ENCODE results near the gene TLCD3A.

The TLCD3A gene

DNA sequence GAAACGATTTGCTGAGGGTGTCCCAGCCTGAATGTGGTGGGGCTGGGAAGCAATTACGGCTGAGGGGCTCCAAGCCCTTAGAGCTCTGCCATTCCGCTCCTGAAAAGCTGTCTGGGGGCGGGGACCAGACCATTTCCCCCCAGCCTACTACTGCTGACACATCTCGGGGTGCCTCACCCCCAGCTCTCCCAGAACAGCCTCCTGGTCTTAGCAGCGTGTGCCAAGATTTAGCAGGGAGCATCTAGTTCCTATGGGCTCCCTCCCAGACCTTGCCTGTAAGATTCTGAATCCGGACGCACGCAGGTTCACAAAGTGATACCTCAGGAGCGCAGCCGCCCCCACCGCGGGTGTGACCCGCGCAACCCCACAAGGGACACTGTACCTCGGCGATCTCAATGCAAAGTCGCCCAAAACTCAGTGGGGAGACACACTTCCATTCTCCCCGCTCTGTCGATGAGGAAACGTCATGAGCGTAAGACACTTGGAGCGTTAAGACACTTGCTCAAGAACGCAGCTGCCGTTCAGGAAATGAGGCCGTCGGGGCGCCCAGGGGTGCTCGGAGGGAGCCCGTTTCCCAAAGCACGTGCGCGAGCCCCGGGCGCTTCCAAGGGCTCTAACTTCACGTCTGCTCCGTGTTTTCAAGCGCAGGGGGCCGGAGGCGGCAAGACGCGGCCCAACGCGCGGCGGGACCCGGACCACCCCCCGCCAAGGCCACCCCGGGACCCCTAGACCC lies 19.0 kb downstream of the TLCD3A start:
- TF ChIP-seq, protein P1, sequence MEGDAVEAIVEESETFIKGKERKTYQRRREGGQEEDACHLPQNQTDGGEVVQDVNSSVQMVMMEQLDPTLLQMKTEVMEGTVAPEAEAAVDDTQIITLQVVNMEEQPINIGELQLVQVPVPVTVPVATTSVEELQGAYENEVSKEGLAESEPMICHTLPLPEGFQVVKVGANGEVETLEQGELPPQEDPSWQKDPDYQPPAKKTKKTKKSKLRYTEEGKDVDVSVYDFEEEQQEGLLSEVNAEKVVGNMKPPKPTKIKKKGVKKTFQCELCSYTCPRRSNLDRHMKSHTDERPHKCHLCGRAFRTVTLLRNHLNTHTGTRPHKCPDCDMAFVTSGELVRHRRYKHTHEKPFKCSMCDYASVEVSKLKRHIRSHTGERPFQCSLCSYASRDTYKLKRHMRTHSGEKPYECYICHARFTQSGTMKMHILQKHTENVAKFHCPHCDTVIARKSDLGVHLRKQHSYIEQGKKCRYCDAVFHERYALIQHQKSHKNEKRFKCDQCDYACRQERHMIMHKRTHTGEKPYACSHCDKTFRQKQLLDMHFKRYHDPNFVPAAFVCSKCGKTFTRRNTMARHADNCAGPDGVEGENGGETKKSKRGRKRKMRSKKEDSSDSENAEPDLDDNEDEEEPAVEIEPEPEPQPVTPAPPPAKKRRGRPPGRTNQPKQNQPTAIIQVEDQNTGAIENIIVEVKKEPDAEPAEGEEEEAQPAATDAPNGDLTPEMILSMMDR (IDR thresholded peaks at IDR 0.05; ENCODE audit: low read length) = no peak
- no peak for TF ChIP-seq EZH2 (IDR thresholded peaks at IDR 0.05; ENCODE audit: borderline replicate concordance, low read length)
- H3K4me3 ChIP-seq (ENCODE audit: low read depth, low read length, poor library complexity, severe bottlenecking) = peak overlapping the region; percentile 78
- H3K4me2 ChIP-seq (ENCODE audit: low read length) = peak overlapping the region; percentile 88
- H3K79me2 ChIP-seq (ENCODE audit: insufficient read depth, low read length) = peaks cover 34% of the 10 kb centered on the region
- no peaks in the 10 kb centered on the region for H3K9me2 ChIP-seq (ENCODE audit: low read depth, low read length)
- no peaks in the 10 kb centered on the region for H3K27me3 ChIP-seq (ENCODE audit: insufficient read depth, low read length)
- no peak overlapping the region for H2AFZ ChIP-seq (ENCODE audit: low read length)
- H3K36me3 ChIP-seq (ENCODE audit: insufficient read depth, low read length) = peaks cover 42% of the 10 kb centered on the region
- H3K9me3 ChIP-seq (ENCODE audit: low read length) = 0 out of 2 replicates have a peak, but pooled peaks cover 6% of the 10 kb centered on the region
- no peaks in the 10 kb centered on the region for H4K20me1 ChIP-seq (ENCODE audit: insufficient read depth, low read length)
- peaks cover 21% of the 10 kb centered on the region for H3K4me1 ChIP-seq (ENCODE audit: insufficient read depth, low read length, severe bottlenecking)
- peak overlapping the region; percentile 93 for H3K9ac ChIP-seq (ENCODE audit: low read length)
- 0 out of 2 replicates have a peak, but pooled peaks cover 7% of the 10 kb centered on the region for H3F3A ChIP-seq (ENCODE audit: insufficient read depth, low read length)
- peak overlapping the region; percentile 37 for H3K27ac ChIP-seq (ENCODE audit: low read depth, low read length, poor library complexity, severe bottlenecking)

DNA sequence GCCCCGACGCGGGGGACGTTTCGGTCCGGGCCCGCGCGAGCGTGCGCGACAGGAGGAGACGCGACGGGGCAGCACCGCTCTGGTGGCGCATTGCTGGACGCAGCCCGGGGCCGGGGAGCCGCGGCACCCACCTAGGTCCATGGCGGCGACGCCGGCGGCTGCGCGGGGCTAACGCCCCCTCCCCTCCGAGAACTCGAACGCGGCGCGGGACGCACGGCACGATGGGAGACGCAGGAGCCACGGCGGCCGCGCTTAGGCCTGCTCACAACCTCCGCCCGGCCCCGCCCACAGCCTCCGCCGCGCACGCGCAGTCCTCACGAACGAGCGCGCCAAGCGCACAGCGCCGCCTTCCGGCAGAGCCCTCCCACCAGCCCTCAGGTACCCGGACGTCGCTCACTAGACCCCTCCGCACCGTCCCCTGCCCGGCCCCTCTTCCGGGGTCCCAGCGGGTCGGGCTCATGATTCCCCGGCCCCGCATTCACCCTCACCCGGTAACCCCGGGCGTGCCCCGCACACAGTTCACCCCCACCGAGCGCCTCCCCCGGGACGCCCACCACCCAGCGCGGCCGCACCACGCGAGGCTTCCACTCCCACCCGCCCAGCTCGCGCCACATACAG lies 19.7 kb downstream of the TLCD3A start, which contains the start of gene GEMIN4:
GEMIN4 (minus strand) TSS at position 263 of the 618 bp plus-strand sequence; CDS start at position 141, 122 bp downstream.
- Histone ChIP-seq H2AFZ (ENCODE audit: low read length) (peak within 1 kb of the TSS; percentile 58; the same call in 1 of the 2 replicates), H3K9me2 (ENCODE audit: low read depth, low read length) (no peaks in the 10 kb centered on the region), H3F3A (ENCODE audit: insufficient read depth, low read length) (0 out of 2 replicates have a peak, but pooled peaks cover 7% of the 10 kb centered on the region), H3K36me3 (ENCODE audit: insufficient read depth, low read length) (peaks cover 42% of the 10 kb centered on the region), H3K27ac (ENCODE audit: low read depth, low read length, poor library complexity, severe bottlenecking) (peak within 1 kb of the TSS; percentile 55), H4K20me1 (ENCODE audit: insufficient read depth, low read length) (no peaks in the 10 kb centered on the region), H3K4me3 (ENCODE audit: low read depth, low read length, poor library complexity, severe bottlenecking) (peak within 1 kb of the TSS; percentile 78), H3K9ac (ENCODE audit: low read length) (peak within 1 kb of the TSS; percentile 93), H3K4me2 (ENCODE audit: low read length) (peak within 1 kb of the TSS; percentile 88), H3K9me3 (ENCODE audit: low read length) (0 out of 2 replicates have a peak, but pooled peaks cover 6% of the 10 kb centered on the region), H3K79me2 (ENCODE audit: insufficient read depth, low read length) (peaks cover 34% of the 10 kb centered on the region), H3K27me3 (ENCODE audit: insufficient read depth, low read length) (no peaks in the 10 kb centered on the region), H3K4me1 (ENCODE audit: insufficient read depth, low read length, severe bottlenecking) (peaks cover 21% of the 10 kb centered on the region)
- TF ChIP-seq, protein P1 (IDR thresholded peaks at IDR 0.05; ENCODE audit: low read length) = peak; percentile 79
- TF ChIP-seq EZH2 (IDR thresholded peaks at IDR 0.05; ENCODE audit: borderline replicate concordance, low read length) = no peak

GRCh38 chr17:752620-753219 lies 20.3 kb downstream of the TLCD3A start:
- Histone ChIP-seq H3K4me3 (ENCODE audit: low read depth, low read length, poor library complexity, severe bottlenecking) (peak overlapping the region; percentile 78), H3K27ac (ENCODE audit: low read depth, low read length, poor library complexity, severe bottlenecking) (peak overlapping the region; percentile 55), H3K9me3 (ENCODE audit: low read length) (0 out of 2 replicates have a peak, but pooled peaks cover 6% of the 10 kb centered on the region), H2AFZ (ENCODE audit: low read length) (peak overlapping the region; percentile 58; the same call in 1 of the 2 replicates), H4K20me1 (ENCODE audit: insufficient read depth, low read length) (no peaks in the 10 kb centered on the region), H3K9ac (ENCODE audit: low read length) (peak overlapping the region; percentile 93), H3K4me1 (ENCODE audit: insufficient read depth, low read length, severe bottlenecking) (peaks cover 21% of the 10 kb centered on the region), H3K4me2 (ENCODE audit: low read length) (peak overlapping the region; percentile 88), H3K79me2 (ENCODE audit: insufficient read depth, low read length) (peaks cover 31% of the 10 kb centered on the region), H3F3A (ENCODE audit: insufficient read depth, low read length) (0 out of 2 replicates have a peak, but pooled peaks cover 7% of the 10 kb centered on the region), H3K27me3 (ENCODE audit: insufficient read depth, low read length) (no peaks in the 10 kb centered on the region), H3K9me2 (ENCODE audit: low read depth, low read length) (no peaks in the 10 kb centered on the region), H3K36me3 (ENCODE audit: insufficient read depth, low read length) (peaks cover 40% of the 10 kb centered on the region)
- TF ChIP-seq EZH2 (IDR thresholded peaks at IDR 0.05; ENCODE audit: borderline replicate concordance, low read length) = no peak
- TF ChIP-seq, protein P1 (IDR thresholded peaks at IDR 0.05; ENCODE audit: low read length) = no peak
